Uterus (tissue), 4 donors: Measurements from ENCODE around the gene KLK13. TPM values are rescaled to one million over a fixed set of nuclear protein-coding genes. Genes with fewer than 3 reads are reported as not detected.

Experiments
- DNase-seq, 2 donors: peaks; one replicate each; pipeline ENCODE4 v3.0.0-alpha.2; 2019 to 2020
- H3K27ac ChIP-seq, 2 donors: fragments of 200-600 bp; sonication (generic); 1 replicate in 1 of 2; 2 replicates in 1 of 2; pipeline ENCODE4 v1.5.1; 2016 to 2018
- H3K27me3 ChIP-seq, 2 donors: fragments of 200-600 bp; sonication (generic); one replicate each; pipeline ENCODE4 v1.5.1; 2018 to 2019; ENCODE audit warnings: control low read depth in 1 of 2
- H3K36me3 ChIP-seq, 2 donors: fragments of 200-600 bp; sonication (generic); one replicate each; pipeline ENCODE4 v1.5.1; 2019; ENCODE audit warnings: control low read depth in 1 of 2
- H3K4me1 ChIP-seq, 2 donors: fragments of 200-600 bp; sonication (generic); one replicate each; pipeline ENCODE4 v1.5.1; 2018 to 2019; ENCODE audit warnings: control low read depth in 1 of 2
- H3K4me3 ChIP-seq, 2 donors: fragments of 200-600 bp; sonication (generic); 1 replicate in 1 of 2; 2 replicates in 1 of 2; pipeline ENCODE4 v1.5.1; 2018 to 2019; ENCODE audit warnings: mild to moderate bottlenecking in 1 of 2
- H3K9me3 ChIP-seq, 2 donors: fragments of 200-600 bp; sonication (generic); one replicate each; pipeline ENCODE4 v1.5.1; 2019; ENCODE audit warnings: control low read depth in 1 of 2
- POLR2A ChIP-seq, 2 donors: fragments of 450-650 bp; IDR thresholded peaks; one replicate each; pipeline ENCODE4 v1.6.1; 2016; ENCODE audit warnings: antibody characterized with exemption in 2 of 2, mild to moderate bottlenecking in 1 of 2, moderate library complexity in 1 of 2
- intact Hi-C: fragments of 100-400 bp; cut with DNase I; formaldehyde crosslinking; loops from one replicate; pipeline ENCODE4 v1.15.1; 2023; ENCODE audit warnings: low total_unique reads
- total RNA-seq, 4 donors: library from RNA; depleted of rRNA in 3 of 4; stranded (reverse); fragments of >200 nt in 3 of 4; gene quantifications; one replicate each; pipeline versions ENCODE4 v1.1.0 to v1.2.4, GENCODE V29; 2014 to 2023
- TF ChIP-seq, protein P1 (sequence below), 4 experiments: fragments of 200-600 bp in 2 of 4; fragments of 450-650 bp in 2 of 4; sonication (generic) in 2 of 4; IDR thresholded peaks; one replicate each; pipeline ENCODE4 v1.5.1; 2016 to 2019; ENCODE audit warnings: antibody characterized with exemption in 4 of 4, mild to moderate bottlenecking in 2 of 4, moderate library complexity in 1 of 4
- donor health status: DM: yes; HTN: yes; CAD: no.

Gene KLK13
- total RNA-seq, 4 donors from 2014 or later: not detected

GRCh38 chr19:51097166-51097738 lies 32.4 kb upstream of the KLK13 start:
- no peaks in the 10 kb centered on the region for H3K27me3 ChIP-seq
- H3K9me3 ChIP-seq: no peaks in the 10 kb centered on the region
- TF ChIP-seq, protein P1, sequence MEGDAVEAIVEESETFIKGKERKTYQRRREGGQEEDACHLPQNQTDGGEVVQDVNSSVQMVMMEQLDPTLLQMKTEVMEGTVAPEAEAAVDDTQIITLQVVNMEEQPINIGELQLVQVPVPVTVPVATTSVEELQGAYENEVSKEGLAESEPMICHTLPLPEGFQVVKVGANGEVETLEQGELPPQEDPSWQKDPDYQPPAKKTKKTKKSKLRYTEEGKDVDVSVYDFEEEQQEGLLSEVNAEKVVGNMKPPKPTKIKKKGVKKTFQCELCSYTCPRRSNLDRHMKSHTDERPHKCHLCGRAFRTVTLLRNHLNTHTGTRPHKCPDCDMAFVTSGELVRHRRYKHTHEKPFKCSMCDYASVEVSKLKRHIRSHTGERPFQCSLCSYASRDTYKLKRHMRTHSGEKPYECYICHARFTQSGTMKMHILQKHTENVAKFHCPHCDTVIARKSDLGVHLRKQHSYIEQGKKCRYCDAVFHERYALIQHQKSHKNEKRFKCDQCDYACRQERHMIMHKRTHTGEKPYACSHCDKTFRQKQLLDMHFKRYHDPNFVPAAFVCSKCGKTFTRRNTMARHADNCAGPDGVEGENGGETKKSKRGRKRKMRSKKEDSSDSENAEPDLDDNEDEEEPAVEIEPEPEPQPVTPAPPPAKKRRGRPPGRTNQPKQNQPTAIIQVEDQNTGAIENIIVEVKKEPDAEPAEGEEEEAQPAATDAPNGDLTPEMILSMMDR (IDR thresholded peaks at IDR 0.05): peak; percentile 43 to 55 (median 49)
- no peak for TF ChIP-seq POLR2A (IDR thresholded peaks at IDR 0.05)
- no peaks in the 10 kb centered on the region for H3K4me1 ChIP-seq
- intact Hi-C loops: no loop called here
- H3K4me3 ChIP-seq: no peak overlapping the region
- peak; percentile 32 to 52 for DNase-seq
- no peak overlapping the region for H3K27ac ChIP-seq
- H3K36me3 ChIP-seq: no peaks in the 10 kb centered on the region

GRCh38 chr19:51096473-51097165 lies 31.7 kb upstream of the KLK13 start:
- no peaks in the 10 kb centered on the region for H3K27me3 ChIP-seq
- H3K9me3 ChIP-seq: no peaks in the 10 kb centered on the region
- DNase-seq: no peak
- no peak overlapping the region for H3K4me3 ChIP-seq
- no peaks in the 10 kb centered on the region for H3K36me3 ChIP-seq
- intact Hi-C loops: no loop called here
- H3K4me1 ChIP-seq: no peaks in the 10 kb centered on the region
- TF ChIP-seq, protein P1 (IDR thresholded peaks at IDR 0.05): peak in 1 of 4 experiments; percentile 4
- TF ChIP-seq POLR2A (IDR thresholded peaks at IDR 0.05): no peak
- no peak overlapping the region for H3K27ac ChIP-seq

DNA sequence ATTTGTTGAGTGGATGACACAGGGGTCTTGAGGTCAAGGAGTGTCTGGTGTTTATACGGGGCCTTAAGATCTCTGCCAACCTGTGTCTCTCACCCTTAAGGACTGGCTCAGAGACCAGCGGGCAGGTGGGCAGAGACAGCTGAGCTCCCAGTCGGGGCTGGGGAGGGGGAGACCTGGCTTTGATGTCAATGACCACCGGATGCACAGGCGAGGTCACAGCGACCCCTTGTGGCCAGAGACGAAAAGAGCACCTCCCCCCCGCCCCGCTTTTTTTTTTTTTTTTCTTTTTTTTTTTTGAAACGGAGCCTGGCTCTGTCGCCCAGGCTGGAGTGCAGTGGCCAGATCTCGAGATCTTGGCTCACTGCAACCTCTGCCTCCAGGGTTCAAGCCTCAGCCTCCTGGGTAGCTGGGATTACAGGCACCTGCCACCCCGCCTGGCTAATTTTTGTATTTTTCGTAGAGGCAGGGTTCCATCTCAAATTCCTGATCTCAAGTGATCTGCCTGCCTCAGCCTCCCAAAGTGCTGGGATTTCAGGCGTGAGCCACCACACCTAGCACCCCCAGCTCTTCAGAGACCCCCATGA lies 29.9 kb upstream of the KLK13 start:
- no peak overlapping the region for H3K4me3 ChIP-seq
- TF ChIP-seq POLR2A (IDR thresholded peaks at IDR 0.05): no peak
- TF ChIP-seq, protein P1 (IDR thresholded peaks at IDR 0.05): peak; percentile 29 to 48 (median 45)
- no peaks in the 10 kb centered on the region for H3K36me3 ChIP-seq
- H3K9me3 ChIP-seq: no peaks in the 10 kb centered on the region
- no peaks in the 10 kb centered on the region for H3K27me3 ChIP-seq
- no peak for DNase-seq
- no peaks in the 10 kb centered on the region for H3K4me1 ChIP-seq
- intact Hi-C loops: no loop called here
- H3K27ac ChIP-seq: no peak overlapping the region

DNA sequence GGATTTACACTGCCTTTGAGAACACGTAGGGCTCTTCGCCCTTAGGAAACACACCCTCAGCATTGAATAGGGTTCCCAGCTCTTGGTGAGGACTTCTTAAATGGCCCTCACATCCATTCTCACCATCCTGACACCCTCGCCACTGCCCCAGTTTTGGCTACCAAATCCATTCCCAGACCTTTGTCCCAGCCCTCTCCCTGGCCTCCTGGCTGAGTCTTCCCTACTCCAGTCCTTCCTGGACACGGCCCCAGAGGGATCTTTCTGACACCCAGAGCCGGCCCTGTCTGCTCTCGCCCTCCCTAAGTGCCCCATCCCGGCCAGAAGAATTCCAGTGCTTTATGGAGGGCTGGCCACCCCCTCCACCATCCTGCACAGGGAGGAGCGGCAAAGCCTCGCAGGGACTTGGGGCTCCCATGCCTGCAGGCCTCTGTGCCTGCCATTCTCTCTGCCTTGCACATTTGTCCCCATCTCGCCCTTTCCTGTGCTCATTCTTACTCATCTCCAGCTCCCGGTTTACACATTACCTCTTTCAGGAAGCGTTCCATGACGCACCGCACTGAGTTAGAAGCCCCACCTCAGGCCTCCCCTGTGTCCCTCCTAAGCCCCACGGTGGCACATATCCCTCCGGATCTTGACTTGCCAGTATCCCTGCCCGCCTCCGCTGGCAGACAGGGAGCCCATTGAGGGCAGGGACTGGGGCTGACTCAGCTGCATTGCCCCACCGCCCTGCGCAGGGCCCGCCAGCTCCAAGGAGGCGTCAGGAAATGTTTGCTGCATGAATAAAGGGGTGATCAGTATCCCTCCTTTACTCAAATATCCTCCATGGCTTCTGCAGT lies 28.8 kb upstream of the KLK13 start:
- H3K4me3 ChIP-seq: no peak overlapping the region
- intact Hi-C loops: no loop called here
- DNase-seq: no peak
- H3K9me3 ChIP-seq: no peaks in the 10 kb centered on the region
- TF ChIP-seq, protein P1 (IDR thresholded peaks at IDR 0.05): no peak
- no peak for TF ChIP-seq POLR2A (IDR thresholded peaks at IDR 0.05)
- H3K27me3 ChIP-seq: no peaks in the 10 kb centered on the region
- H3K27ac ChIP-seq: no peak overlapping the region
- no peaks in the 10 kb centered on the region for H3K36me3 ChIP-seq
- H3K4me1 ChIP-seq: no peaks in the 10 kb centered on the region
